GM06990 (cell line): ENCODE data around the gene COL6A3.

Experiments used
- DNase-seq: peaks from one replicate; pipeline ENCODE4 v3.0.0-alpha.2; 2011; ENCODE audit not compliant: insufficient read length; ENCODE audit errors: extremely low read depth
- H3K27me3 ChIP-seq: replicated peaks from 2 replicates; pipeline ENCODE4 v1.6.0; 2011; ENCODE audit warnings: low read length; ENCODE audit not compliant: control insufficient read depth, insufficient read depth
- H3K36me3 ChIP-seq: 2 replicates; pipeline ENCODE4 v1.5.1; 2011; ENCODE audit warnings: low read length; ENCODE audit not compliant: control insufficient read depth, insufficient read depth
- H3K4me3 ChIP-seq: replicated peaks from 2 replicates; pipeline ENCODE4 v1.5.1; 2011; ENCODE audit warnings: low read depth, mild to moderate bottlenecking, control low read depth, low read length
- TF ChIP-seq, protein P1 (sequence below): IDR thresholded peaks from 2 replicates; pipeline ENCODE4 v1.5.1; 2011; ENCODE audit warnings: low read length, control low read depth, mild to moderate bottlenecking, inconsistent platforms; ENCODE audit not compliant: insufficient read depth, poor library complexity, severe bottlenecking

The COL6A3 gene

DNA sequence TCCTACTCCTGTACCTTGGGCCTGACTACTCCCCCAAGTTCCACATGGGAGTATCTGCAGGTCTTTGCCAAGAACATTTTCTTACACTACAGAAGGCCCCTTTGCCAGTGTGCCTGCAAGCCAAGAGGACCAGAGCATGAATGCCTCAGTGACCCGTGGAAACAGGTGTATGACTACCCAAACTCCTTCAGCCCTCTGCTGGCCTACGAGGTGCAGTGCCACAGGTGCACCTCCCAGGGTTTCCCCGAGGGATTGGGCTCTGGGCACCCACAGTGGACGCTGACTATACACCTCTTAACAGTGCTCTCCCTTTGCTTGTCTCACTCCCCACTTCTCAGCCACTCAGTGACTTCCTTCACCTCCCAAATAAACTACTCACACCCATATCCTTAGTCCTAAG is 91.4 kb downstream of the COL6A3 start:
- no peak for DNase-seq
- Histone ChIP-seq H3K36me3 (no peaks in the 10 kb centered on the region), H3K27me3 (no peaks in the 10 kb centered on the region; the same call in none of the 2 replicates), H3K4me3 (no peak overlapping the region)
- TF ChIP-seq, protein P1, sequence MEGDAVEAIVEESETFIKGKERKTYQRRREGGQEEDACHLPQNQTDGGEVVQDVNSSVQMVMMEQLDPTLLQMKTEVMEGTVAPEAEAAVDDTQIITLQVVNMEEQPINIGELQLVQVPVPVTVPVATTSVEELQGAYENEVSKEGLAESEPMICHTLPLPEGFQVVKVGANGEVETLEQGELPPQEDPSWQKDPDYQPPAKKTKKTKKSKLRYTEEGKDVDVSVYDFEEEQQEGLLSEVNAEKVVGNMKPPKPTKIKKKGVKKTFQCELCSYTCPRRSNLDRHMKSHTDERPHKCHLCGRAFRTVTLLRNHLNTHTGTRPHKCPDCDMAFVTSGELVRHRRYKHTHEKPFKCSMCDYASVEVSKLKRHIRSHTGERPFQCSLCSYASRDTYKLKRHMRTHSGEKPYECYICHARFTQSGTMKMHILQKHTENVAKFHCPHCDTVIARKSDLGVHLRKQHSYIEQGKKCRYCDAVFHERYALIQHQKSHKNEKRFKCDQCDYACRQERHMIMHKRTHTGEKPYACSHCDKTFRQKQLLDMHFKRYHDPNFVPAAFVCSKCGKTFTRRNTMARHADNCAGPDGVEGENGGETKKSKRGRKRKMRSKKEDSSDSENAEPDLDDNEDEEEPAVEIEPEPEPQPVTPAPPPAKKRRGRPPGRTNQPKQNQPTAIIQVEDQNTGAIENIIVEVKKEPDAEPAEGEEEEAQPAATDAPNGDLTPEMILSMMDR, result peak; percentile 62

DNA sequence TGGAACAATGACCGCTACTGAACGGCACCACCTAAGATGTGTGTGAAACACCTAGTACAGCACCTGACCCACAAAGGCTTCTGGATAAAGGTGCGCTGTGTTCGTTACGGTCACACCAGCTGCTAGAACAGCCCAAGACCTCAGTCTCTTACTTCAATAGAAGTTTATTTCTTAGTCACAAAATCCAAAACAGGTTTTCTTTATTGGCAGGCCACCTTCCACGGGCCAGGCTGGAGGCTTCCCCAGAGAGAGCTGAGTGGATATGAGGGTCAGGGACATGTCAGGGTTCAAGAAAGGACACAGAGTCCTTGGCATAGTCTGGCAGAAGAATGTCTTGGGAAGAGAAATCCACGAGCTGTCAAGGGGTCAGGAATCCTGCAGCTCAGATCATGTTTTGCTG is 92.2 kb downstream of the COL6A3 start:
- Histone ChIP-seq H3K36me3 (no peaks in the 10 kb centered on the region), H3K27me3 (no peaks in the 10 kb centered on the region; the same call in 1 of the 2 replicates), H3K4me3 (no peak overlapping the region)
- no peak for DNase-seq
- TF ChIP-seq, protein P1, result no peak

DNA sequence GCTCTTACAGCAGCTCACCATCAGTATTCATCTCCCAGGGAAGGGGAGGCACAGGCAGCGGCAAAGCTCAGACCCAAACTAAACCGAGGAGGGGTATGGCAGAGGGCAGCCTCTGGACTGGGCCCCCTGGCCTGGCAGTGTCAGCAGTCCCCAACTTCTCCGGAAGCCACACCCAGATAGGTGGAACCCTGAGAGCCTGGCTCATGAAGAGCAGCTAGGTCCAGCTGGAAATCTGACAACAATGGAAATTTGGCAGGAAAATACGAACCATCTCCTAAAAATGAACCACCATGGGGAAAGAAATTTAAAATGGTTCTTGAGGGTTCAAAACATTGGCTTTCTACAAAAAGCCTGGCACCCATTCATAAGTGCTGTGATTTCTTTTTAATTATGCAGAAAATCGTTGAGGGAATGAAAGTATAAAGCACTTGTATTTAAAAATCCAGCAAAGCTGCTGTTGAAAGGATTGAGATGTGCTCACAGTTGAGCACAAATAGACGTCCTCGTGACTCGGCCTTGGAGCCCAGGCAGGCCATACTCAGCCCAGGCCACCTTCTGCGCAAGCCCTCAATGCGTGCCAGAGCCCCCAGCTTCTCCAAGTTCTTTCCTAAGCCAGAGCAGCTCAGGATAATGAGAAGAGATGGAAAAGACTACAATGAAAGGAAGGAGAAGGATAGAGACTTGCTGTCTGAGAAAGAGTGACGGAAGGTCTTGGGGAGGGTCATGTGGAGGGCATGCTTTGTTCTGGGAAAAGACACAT is 93.0 kb downstream of the COL6A3 start:
- H3K27me3 ChIP-seq, result no peaks in the 10 kb centered on the region; the same call in 1 of the 2 replicates
- TF ChIP-seq, protein P1, result no peak
- DNase-seq, result no peak
- no peak overlapping the region for H3K4me3 ChIP-seq
- H3K36me3 ChIP-seq, result no peaks in the 10 kb centered on the region

DNA sequence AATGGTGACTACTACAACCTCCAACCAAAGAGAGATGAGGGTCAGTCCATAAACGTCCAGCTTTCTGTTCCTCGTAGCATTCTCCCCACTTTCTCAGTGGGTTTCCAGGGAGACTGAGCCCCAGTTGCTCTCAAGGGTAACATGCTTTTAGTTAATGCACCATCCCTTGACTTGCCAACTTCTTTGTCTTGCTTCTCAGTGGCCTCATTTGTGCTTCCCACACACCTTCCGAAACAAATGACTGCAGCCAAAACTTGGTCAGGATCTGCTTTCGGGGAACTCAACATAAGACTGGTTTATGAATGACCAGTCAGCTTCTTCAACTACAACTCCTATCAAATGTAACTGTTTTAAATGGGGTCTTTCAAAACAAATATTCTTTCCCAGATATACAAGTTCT is 94.1 kb downstream of the COL6A3 start:
- Histone ChIP-seq H3K4me3 (no peak overlapping the region), H3K36me3 (no peaks in the 10 kb centered on the region), H3K27me3 (no peaks in the 10 kb centered on the region; the same call in 1 of the 2 replicates)
- TF ChIP-seq, protein P1, result no peak
- no peak for DNase-seq

DNA sequence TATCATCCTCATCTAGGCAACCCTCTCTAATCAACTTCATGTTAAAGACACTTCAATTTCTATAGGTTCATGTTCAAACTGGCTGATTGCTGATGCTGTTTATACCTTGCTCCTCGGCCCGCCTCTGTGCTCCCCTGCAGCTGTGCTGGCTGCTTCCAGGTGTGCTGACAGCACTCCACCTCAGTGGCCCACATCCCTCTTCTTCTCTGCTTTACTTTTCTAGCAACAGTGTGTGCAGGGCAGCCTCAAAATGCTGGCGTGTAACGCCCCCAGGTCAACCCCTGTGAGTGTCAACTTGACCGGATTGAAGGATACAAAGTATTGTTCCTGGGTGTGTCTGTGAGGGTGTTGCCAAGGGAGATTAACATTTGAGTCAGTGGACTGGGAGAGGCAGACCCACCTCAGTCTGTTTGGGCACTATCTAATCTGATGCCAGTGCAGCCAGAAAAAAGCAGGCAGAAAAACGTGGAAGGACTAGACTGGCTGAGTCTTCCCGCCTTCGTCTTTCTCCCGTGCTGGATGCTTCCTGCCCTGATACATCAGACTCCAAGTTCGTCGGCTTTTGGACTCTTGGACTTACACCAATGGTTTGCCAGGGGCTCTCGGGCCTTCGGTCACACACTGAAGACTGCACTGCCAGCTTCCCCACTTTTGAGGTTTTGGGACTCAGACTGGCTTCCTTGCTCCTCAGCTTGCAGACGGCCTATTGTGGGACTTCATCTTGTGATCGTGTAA is 94.7 kb downstream of the COL6A3 start:
- Histone ChIP-seq H3K36me3 (no peaks in the 10 kb centered on the region), H3K4me3 (no peak overlapping the region), H3K27me3 (no peaks in the 10 kb centered on the region; the same call in 1 of the 2 replicates)
- TF ChIP-seq, protein P1, result no peak
- DNase-seq, result no peak
